Stimulated activated CD4-positive, alpha-beta T cell treated with anti-CD3 and anti-CD28 coated beads, Interleukin-1b, Interleukin-23, amount 100 ng/mL, for 48 hours (primary cell): ENCODE data around the gene RGS7BP.
"Not testable (repeated sequence)": the region's sequence is repeated elsewhere in the genome, so short reads cannot be mapped to it uniquely, and the experiment has no call there.

ENCODE experiments used
- DNase-seq: peaks from one replicate; pipeline ENCODE4 v3.0.0-alpha.2; 2020

Gene RGS7BP

GRCh38 chr5:64505769-64506566, at the start of gene RGS7BP:
RGS7BP (plus strand) TSS chr5:64506015; CDS start chr5:64506625, 610 bp downstream.
- DNase-seq, result peak; percentile 3

- DNase-seq, result no peak
Observed at GRCh38 chr5:64457846-64458245, 48.0 kb upstream of the RGS7BP start.

DNA sequence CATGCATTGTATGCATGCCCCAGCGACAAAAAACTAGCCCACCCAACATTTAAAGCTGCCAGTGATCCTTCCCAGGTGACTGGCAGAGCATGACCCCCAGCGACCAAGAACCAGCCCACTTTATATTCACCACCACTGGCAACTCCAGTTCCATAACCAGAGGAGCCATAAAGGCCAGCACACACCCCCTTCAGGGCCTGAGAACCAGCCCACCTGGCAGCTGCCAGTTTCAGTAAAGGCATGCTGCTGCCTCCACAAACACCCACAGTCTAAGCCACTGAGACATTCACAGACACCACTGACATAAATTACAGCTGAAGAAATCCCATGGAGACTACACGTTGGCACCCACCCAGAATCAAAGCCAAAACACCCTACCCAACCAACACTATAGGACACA, 46.9 kb upstream of the RGS7BP start:
- DNase-seq, result no peak

DNA sequence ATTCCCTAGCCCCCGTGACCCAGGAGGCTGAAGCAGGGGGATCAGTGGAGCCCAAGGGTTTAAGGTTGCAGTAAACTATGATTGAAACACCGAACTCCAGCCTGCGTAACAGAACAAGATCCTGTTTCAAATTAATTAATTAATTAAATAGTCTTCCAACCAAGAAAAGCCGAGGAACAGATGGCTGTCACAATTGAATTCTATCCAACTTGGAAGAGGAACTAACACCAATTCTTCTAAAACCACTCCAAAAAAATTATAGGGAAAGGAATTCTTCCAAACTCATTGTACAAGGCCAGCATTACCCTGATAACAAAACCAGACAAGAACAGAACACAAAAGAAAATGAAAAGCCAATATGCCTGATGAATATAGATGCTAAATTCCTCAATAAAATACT, 43.4 kb upstream of the RGS7BP start:
- DNase-seq, result no peak

DNA sequence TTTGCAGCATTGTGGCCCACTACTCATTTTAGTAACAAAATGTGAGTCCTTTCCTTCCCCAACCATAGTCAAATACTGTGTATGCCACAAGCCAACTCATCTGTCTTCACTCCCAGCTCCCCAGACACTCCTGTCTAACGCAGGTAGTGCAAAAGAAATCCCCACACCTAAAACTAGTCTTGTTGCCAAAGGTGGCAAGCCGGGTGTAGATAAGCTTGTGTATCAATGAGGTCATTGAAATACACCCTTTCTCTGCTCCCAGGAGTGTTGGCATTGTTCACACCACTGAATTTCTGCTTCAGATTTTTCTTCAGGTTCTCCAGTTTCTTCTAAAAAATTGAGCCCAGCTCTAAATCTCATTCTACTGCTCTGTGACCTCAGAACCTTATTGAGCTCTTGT, 19.7 kb upstream of the RGS7BP start:
- no peak for DNase-seq

DNA sequence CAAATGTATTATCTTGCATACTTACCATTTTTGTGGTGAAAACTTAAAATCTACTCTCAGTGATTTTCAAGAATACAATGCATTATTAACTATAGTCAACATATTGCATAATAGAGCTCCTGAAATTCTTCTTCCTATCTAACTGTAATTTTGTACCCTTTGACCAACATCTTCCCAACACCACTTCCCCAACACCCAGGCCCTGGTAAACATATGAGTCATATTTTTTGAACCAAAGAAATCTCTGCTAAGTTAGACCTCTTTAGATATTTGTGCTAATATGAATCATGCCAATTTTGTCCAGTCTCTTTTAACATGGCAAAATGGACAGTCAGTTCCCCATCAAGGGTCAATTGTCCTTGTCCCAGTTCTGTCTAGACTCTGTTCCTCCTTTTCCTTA, 18.5 kb upstream of the RGS7BP start:
- DNase-seq, result no peak

DNA sequence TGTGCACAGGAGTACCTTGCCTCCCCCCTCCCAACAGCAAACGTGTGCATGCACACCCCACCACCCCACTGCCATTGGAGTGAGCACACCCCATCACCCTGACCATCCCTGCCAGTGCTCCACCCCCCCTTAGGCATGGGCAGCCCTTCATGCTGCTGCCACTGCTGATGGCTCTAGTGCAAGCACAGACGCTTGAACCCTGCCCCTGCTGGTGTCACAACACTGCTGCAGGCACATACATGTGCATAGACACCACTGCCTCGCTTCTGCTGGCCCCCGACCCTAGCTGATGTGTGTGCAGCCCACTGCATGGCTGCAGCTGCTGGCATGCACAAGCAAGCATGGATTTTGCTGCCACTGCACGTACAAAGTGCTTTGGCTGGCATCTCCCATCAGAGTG, 16.0 kb upstream of the RGS7BP start:
- DNase-seq, result no peak

GRCh38 chr5:64497386-64497785, 8.4 kb upstream of the RGS7BP start:
- no peak for DNase-seq

- no peak for DNase-seq
Observed at GRCh38 chr5:64502196-64502595, 3.6 kb upstream of the RGS7BP start.

GRCh38 chr5:64506567-64507263, 900 bp downstream of the RGS7BP start:
- DNase-seq, result no peak

GRCh38 chr5:64507264-64507605, 1.4 kb downstream of the RGS7BP start:
- no peak for DNase-seq

DNA sequence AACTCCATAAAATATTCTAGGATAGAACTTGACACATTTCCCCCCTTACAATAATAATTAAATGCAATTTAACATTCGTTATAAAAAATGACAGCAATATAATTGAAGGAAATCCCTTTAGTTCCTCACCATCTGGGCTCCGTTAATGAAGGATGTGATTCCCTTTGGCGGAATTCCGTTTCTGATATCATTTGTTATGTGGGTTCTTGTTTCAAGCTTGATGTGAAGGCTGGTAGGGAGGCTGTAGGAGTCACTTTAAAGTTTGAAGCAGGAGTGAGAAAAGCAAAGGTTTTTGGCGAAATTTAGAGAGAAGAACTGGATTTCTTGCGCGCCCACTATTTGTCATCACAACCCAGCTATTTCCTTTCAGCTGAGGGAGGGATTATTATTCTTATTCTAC, 4.0 kb downstream of the RGS7BP start:
- no peak for DNase-seq

DNA sequence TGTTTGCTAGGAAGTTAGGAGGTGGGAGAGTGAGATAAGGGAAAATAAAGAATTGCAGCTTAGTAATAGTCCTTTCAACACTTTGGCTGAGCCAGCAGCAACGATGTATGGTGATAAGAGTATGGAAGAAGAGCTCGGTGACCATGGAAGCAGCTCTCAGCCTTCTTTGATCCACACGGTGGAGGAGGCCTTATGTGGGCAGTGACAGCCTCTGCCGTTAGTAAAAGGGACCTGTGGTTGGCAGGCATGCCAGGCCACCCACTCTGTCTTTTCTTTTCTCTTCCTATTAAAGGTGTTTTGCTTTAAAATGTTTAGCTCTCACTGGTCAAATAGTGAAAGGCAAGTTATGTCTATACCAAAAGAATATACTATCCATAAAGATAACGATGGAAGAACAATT, 7.7 kb downstream of the RGS7BP start:
- DNase-seq, result no peak

GRCh38 chr5:64514612-64515011, 8.8 kb downstream of the RGS7BP start:
- no peak for DNase-seq

GRCh38 chr5:64516216-64516615, 10.4 kb downstream of the RGS7BP start:
- no peak for DNase-seq

GRCh38 chr5:64518793-64519192, 13.0 kb downstream of the RGS7BP start:
- DNase-seq, result no peak

GRCh38 chr5:64519263-64519662, 13.4 kb downstream of the RGS7BP start:
- DNase-seq, result no peak

DNA sequence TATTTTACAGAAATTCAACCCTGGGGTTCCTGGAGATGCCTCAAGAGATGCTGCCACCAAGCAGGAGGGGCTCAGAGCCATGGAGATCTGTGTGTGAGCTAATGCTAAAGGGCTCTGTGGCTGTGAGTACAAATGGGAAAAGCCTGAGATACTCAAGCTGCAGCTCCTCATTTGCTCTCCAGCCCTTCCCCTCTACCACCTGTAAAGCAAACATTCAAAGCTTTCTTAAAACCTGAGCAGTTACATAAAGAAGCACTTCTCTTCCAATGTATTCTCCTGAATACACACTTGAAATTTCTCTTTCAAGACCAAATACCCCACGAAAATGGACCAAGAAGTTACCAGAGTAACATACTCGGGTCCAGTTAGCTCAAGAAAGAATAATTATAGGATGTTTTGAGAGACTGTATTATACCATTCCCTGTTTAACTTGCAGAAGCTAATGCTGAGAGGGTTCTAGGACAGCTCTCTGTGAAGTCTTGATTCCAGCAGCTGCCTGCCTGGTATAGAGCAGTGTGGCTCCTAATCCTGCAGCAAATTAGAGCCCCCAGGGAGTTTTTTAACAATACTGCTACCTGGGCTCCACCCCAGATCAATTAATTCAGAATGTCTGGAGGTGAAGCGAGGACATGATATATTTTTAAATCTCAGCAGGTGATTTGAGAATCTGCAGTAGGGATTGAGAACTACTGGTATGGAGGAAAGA, 21.1 kb downstream of the RGS7BP start:
- DNase-seq, result no peak

- no peak for DNase-seq
Observed at GRCh38 chr5:64530076-64530475, 24.3 kb downstream of the RGS7BP start.

GRCh38 chr5:64532212-64532611, 26.4 kb downstream of the RGS7BP start:
- no peak for DNase-seq

DNA sequence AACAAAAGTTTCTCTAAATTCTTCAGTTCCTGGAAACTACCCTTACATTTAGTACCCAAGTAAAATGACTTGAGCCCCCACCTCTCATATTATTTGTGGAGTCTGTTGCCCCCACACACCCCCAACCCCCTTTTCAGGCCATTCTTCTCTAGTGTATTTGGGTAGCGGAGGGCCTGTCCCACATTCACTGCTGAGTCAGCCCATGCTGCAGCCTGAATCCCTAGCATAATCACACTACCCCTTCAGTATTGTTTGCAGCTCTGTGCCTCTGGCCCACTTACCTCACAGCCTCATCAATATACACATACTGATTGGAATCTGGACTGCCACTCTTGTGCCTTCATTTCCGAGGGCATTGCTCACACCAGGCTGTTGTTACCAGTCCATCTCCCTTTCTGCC, 26.8 kb downstream of the RGS7BP start:
- DNase-seq, result no peak

GRCh38 chr5:64534033-64534432, 28.2 kb downstream of the RGS7BP start:
- no peak for DNase-seq

DNA sequence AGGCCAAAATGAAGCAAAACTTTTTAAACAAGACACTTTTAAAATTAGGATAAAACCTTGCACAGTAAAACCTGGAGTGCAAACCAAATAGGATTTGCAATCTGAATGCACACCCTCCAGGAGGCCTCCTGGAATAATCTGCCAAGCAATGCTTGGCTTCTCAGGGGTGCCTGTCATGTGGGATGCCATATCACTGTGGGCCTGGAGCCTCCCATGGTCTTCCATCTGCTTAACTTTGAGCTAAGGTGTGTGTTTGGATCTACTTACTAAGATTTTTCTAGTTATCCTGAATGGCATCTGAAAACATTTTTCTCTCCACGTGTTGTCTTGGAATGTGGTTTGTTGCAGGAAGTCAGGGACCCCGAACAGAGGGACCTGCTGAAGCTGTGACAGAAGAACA, 52.1 kb downstream of the RGS7BP start:
- no peak for DNase-seq

DNA sequence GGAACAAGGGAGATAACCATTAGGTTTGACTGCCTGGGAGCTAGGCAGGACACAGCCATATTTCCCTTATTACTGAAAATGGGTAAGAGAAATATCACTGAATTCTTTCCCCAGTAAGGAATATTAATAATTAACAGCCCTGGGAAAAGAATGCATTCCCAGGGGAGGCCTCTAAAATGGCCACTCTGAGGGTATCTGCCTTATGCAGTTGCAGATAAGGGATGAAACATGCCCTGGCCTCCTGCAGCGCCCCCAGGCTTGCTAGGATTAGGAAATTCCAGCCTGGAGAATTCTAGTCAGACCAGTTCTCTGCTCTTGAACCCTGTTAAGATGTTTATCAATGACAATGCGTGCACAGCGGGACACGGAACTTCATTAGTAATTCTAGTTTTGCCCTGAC, 52.8 kb downstream of the RGS7BP start:
- not testable (repeated sequence) for DNase-seq
